Lower lobe of right lung (tissue), 2 donors: ENCODE data around the gene SRGAP3. TPM values are rescaled to one million over a fixed set of nuclear protein-coding genes. Genes with fewer than 3 reads are reported as not detected.

Experiments
- ATAC-seq, 2 donors: fragments of 200-7000 bp; cut with Tn5 transposase; one replicate each; pipeline ENCODE4 v1.9.1; 2020 to 2022; ENCODE audit warnings: mild to moderate bottlenecking in 2 of 2, moderate library complexity in 2 of 2
- DNase-seq: peaks from one replicate; pipeline ENCODE4 v3.0.0-alpha.2; 2020
- H3K27ac ChIP-seq: fragments of 200-600 bp; one replicate; pipeline ENCODE4 v1.8.0; 2022
- H3K27me3 ChIP-seq: fragments of 200-600 bp; one replicate; pipeline ENCODE4 v1.8.0; 2022; ENCODE audit warnings: low read depth
- H3K36me3 ChIP-seq: fragments of 200-600 bp; one replicate; pipeline ENCODE4 v1.8.0; 2022; ENCODE audit warnings: mild to moderate bottlenecking
- H3K4me1 ChIP-seq: fragments of 200-600 bp; one replicate; pipeline ENCODE4 v1.8.0; 2022
- H3K4me3 ChIP-seq: fragments of 200-600 bp; one replicate; pipeline ENCODE4 v1.8.0; 2022; ENCODE audit warnings: mild to moderate bottlenecking
- H3K9me3 ChIP-seq: fragments of 200-600 bp; one replicate; pipeline ENCODE4 v1.8.0; 2022
- CTCF ChIP-seq: fragments of 200-600 bp; IDR thresholded peaks from one replicate; pipeline ENCODE4 v1.8.0; 2022; ENCODE audit warnings: antibody characterized with exemption, mild to moderate bottlenecking
- intact Hi-C: fragments of 100-400 bp; cut with DNase I; formaldehyde crosslinking; loops from one replicate; pipeline ENCODE4 v1.11.0; 2022
- total RNA-seq: library from RNA; stranded (reverse); fragmentation: NEBNext Ultra II Directional; extraction: Animal tissue kit (Norgen Biotek cat#: 25700); gene quantifications from one replicate; pipeline ENCODE4 v1.2.1, GENCODE V29; 2021
- donor health status: DM: no; HTN: yes; CAD: no; lungs with severe emphysema.

Gene SRGAP3
- total RNA-seq, 1 donor from 2014 or later = 7.8 TPM

GRCh38 chr3:9019259-9019961 lies 230.0 kb downstream of the SRGAP3 start:
- ATAC-seq (no peak), DNase-seq (no peak)
- TF ChIP-seq CTCF = no peak
- Histone ChIP-seq H3K4me1 (no peaks in the 10 kb centered on the region), H3K27ac (no peak overlapping the region), H3K36me3 (no peaks in the 10 kb centered on the region), H3K9me3 (no peaks in the 10 kb centered on the region), H3K27me3 (no peaks in the 10 kb centered on the region), H3K4me3 (no peak overlapping the region)
- intact Hi-C loops = no loop called here

- no peak for DNase-seq
- TF ChIP-seq CTCF = no peak
- H3K9me3 ChIP-seq = no peaks in the 10 kb centered on the region
- H3K4me1 ChIP-seq = no peaks in the 10 kb centered on the region
- H3K36me3 ChIP-seq = no peaks in the 10 kb centered on the region
- ATAC-seq = no peak
- H3K27ac ChIP-seq = no peak overlapping the region
- H3K4me3 ChIP-seq = no peak overlapping the region
- no peaks in the 10 kb centered on the region for H3K27me3 ChIP-seq
- intact Hi-C loops = no loop called here
Observed at GRCh38 chr3:9015250-9015649, 234.2 kb downstream of the SRGAP3 start.

- Histone ChIP-seq H3K27me3 (no peaks in the 10 kb centered on the region), H3K4me3 (no peak overlapping the region), H3K27ac (no peak overlapping the region), H3K36me3 (no peaks in the 10 kb centered on the region), H3K4me1 (no peaks in the 10 kb centered on the region), H3K9me3 (no peaks in the 10 kb centered on the region)
- no peak for TF ChIP-seq CTCF
- no peak for DNase-seq
- intact Hi-C loops = no loop called here
- no peak for ATAC-seq
Observed at GRCh38 chr3:9013782-9014563, 235.5 kb downstream of the SRGAP3 start.

GRCh38 chr3:9012521-9012920 lies 236.9 kb downstream of the SRGAP3 start:
- DNase-seq (no peak), ATAC-seq (no peak)
- TF ChIP-seq CTCF = no peak

GRCh38 chr3:9009976-9010545 lies 239.4 kb downstream of the SRGAP3 start:
- no peaks in the 10 kb centered on the region for H3K4me1 ChIP-seq
- DNase-seq (no peak), ATAC-seq (no peak)
- no peak for TF ChIP-seq CTCF
- no peaks in the 10 kb centered on the region for H3K36me3 ChIP-seq
- intact Hi-C loops = no loop called here
- no peak overlapping the region for H3K4me3 ChIP-seq
- H3K27me3 ChIP-seq = no peaks in the 10 kb centered on the region
- H3K27ac ChIP-seq = no peak overlapping the region
- H3K9me3 ChIP-seq = no peaks in the 10 kb centered on the region

More at GRCh38 chr3:9012521-9012920, 236.9 kb downstream of the SRGAP3 start:
- H3K4me1 ChIP-seq = no peaks in the 10 kb centered on the region
- H3K4me3 ChIP-seq = no peak overlapping the region
- H3K27me3 ChIP-seq = no peaks in the 10 kb centered on the region
- H3K36me3 ChIP-seq = no peaks in the 10 kb centered on the region
- H3K27ac ChIP-seq = no peak overlapping the region
- intact Hi-C loops = no loop called here
- no peaks in the 10 kb centered on the region for H3K9me3 ChIP-seq
